Type B pancreatic cell (in vitro differentiated cells): ENCODE data around the gene ABCB8. TPM values are rescaled to one million over a fixed set of nuclear protein-coding genes. Genes with fewer than 3 reads are reported as not detected.

Experiments used
- DNase-seq: peaks from one replicate; pipeline ENCODE4 v3.0.0; 2021; ENCODE audit warnings: mixed read lengths; ENCODE audit not compliant: unreplicated experiment; ENCODE audit errors: extremely low spot score
- H3K27ac Mint-ChIP-seq: 2 replicates; pipeline ENCODE4 v1.8.0; 2021; ENCODE audit warnings: mild to moderate bottlenecking, mixed read lengths
- H3K27me3 Mint-ChIP-seq: 2 replicates; pipeline ENCODE4 v1.8.0; 2021; ENCODE audit warnings: mixed read lengths
- H3K36me3 Mint-ChIP-seq: 2 replicates; pipeline ENCODE4 v1.8.0; 2021; ENCODE audit warnings: mixed read lengths
- H3K4me1 Mint-ChIP-seq: one replicate; pipeline ENCODE4 v1.8.0; 2021; ENCODE audit warnings: mixed read lengths; ENCODE audit not compliant: unreplicated experiment
- H3K4me3 Mint-ChIP-seq: 2 replicates; pipeline ENCODE4 v1.8.0; 2021; ENCODE audit warnings: mild to moderate bottlenecking, mixed read lengths
- H3K9me3 Mint-ChIP-seq: 2 replicates; pipeline ENCODE4 v1.8.0; 2021; ENCODE audit warnings: mixed read lengths
- CTCF ChIP-seq: fragments of 200-600 bp; sonication (generic); conservative IDR thresholded peaks from 2 replicates; pipeline ENCODE4 v1.5.0; 2021; ENCODE audit warnings: antibody characterized with exemption, mild to moderate bottlenecking
- total RNA-seq: library from RNA; stranded (reverse); gene quantifications from 2 replicates; pipeline ENCODE4 v1.2.1, GENCODE V29; 2021; ENCODE audit warnings: low replicate concordance

Gene ABCB8
- total RNA-seq, 1 donor from 2014 or later: 45.5 TPM

DNA sequence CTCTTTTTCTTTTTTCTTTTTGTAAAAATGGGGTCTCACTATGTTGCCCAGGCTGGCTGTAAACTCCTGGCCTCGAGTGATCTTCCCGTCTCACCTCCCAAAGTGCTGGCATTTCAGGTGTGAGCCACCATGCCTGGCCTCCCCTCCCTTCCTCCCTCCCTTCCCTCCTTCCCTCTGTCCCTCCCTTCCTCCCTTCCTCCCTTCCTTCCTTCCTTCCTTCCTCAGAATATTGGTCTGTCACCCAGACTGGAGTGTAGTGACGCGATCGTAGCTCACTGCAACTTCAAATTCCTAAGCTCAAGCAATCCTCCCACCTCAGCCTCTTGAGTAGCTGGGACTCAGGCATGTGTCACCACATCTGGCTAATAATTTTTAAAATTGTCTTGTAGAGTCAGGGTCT, 66.4 kb downstream of the ABCB8 start:
- H3K4me1 Mint-ChIP-seq: peaks cover 11% of the 10 kb centered on the region
- no peaks in the 10 kb centered on the region for H3K36me3 Mint-ChIP-seq
- no peaks in the 10 kb centered on the region for H3K27me3 Mint-ChIP-seq
- no peak overlapping the region for H3K4me3 Mint-ChIP-seq
- H3K9me3 Mint-ChIP-seq: no peaks in the 10 kb centered on the region
- DNase-seq: no peak
- no peak overlapping the region for H3K27ac Mint-ChIP-seq
- TF ChIP-seq CTCF: no peak

DNA sequence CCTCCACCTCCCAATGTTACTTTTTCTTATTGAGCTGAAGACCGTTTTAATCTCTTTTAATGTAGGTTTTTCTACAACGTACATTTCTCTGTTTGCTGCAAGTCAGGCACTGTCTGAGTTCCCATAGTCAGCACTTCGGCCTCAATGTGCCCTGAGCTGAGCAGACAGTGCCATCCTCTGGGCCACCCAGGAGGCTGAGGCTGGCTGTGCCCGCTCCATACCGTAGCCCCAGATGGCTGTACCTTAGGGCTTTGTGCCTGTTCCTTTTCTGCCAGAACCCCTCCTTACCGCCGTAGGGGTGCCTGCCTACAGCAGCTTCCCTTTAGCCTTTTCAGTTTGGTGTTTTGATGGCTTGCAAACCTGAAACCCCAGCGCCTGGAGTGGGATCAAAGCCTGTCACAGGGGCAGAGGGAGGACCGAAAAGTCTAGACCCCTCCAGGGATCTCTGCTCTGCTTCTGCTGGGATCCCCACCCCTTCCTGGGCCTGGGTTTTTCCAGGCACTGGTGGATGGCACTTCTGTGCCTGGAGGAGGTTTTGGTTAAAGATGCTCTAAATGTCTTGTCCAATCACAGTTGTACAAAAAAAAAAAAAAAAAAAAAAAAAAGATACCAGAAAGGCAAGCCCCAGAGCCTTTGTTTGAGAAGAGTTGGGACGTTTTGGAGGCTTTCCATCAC, 67.0 kb downstream of the ABCB8 start:
- Mint-ChIP-seq H3K27me3 (no peaks in the 10 kb centered on the region), H3K27ac (no peak overlapping the region), H3K36me3 (no peaks in the 10 kb centered on the region), H3K4me3 (no peak overlapping the region), H3K4me1 (peaks cover 10% of the 10 kb centered on the region), H3K9me3 (no peaks in the 10 kb centered on the region)
- no peak for DNase-seq
- no peak for TF ChIP-seq CTCF

DNA sequence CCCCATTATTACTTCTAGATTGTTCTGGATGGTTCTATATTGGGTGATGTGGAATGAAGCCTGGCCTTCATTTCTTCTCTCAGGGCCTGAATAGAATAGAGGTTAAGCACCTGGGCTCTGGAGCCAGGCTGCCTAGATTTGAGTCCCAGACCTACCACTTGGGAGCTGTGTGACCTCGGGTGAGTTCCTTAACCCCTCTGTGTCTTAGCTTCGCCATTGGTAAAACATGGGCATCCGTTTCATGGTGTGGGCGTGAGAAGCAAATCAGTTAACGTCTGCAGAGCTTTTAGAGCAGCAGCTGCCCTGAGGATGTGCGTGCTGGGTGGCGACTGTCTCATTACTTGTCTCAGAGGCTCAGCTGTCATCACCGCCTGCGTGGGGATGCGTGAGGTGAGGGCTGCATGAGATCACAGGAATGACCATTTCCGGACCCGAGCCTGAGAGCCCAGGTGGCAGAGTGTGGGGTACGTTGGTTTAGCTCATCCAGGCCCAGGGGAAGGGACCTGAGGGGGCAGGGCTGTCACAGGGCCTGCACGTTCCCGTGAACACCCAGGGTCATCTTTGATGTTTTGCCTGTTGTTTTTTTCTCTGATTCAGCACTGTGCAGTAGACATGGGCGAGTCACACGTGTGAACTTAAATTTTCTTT, 67.7 kb downstream of the ABCB8 start:
- Mint-ChIP-seq H3K4me3 (no peak overlapping the region), H3K27me3 (no peaks in the 10 kb centered on the region), H3K4me1 (peaks cover 10% of the 10 kb centered on the region), H3K9me3 (no peaks in the 10 kb centered on the region), H3K36me3 (no peaks in the 10 kb centered on the region), H3K27ac (peak overlapping the region; percentile 51)
- TF ChIP-seq CTCF: no peak
- DNase-seq: no peak

Other genes starting within 250 kb of the ABCB8 start
- 72.9 and 98.5 TPM in 2 replicates for gene TMEM176B, start 228.1 kb upstream of the ABCB8 start, total RNA-seq
- gene TMEM176A, start 227.7 kb upstream of the ABCB8 start, total RNA-seq: 90.1 and 106 TPM in 2 replicates
- gene AOC1, start 175.9 kb upstream of the ABCB8 start, total RNA-seq: 21.4 and 26.2 TPM in 2 replicates
- 8.0 and 10.0 TPM in 2 replicates for gene KCNH2, start 50.1 kb upstream of the ABCB8 start, total RNA-seq
- gene NOS3, start 37.4 kb upstream of the ABCB8 start, total RNA-seq: 0.21 and 1.7 TPM in 2 replicates
- 33.8 and 53.2 TPM in 2 replicates for gene ATG9B, start 4.0 kb upstream of the ABCB8 start, total RNA-seq
- gene ASIC3, start 20.1 kb downstream of the ABCB8 start, total RNA-seq: 2.2 and 4.4 TPM in 2 replicates
- gene CDK5, start 29.4 kb downstream of the ABCB8 start, total RNA-seq: 20.4 and 20.5 TPM in 2 replicates
- 144 and 150 TPM in 2 replicates for gene SLC4A2, start 31.1 kb downstream of the ABCB8 start, total RNA-seq
- 100 and 118 TPM in 2 replicates for gene FASTK, start 52.4 kb downstream of the ABCB8 start, total RNA-seq
- gene TMUB1, start 55.0 kb downstream of the ABCB8 start, total RNA-seq: 37.9 and 41.7 TPM in 2 replicates
- 95.9 and 114 TPM in 2 replicates for gene AGAP3, start 58.0 kb downstream of the ABCB8 start, total RNA-seq
- gene GBX1, start 139.2 kb downstream of the ABCB8 start, total RNA-seq: 0.26 and 0.41 TPM in 2 replicates
- gene ASB10, start 158.8 kb downstream of the ABCB8 start, total RNA-seq: not detected in 2 replicates
- not detected in 2 replicates for gene H2BK1, start 182.0 kb downstream of the ABCB8 start, total RNA-seq
- gene ABCF2, start 198.8 kb downstream of the ABCB8 start, total RNA-seq: 35.9 and 46.5 TPM in 2 replicates
- gene CHPF2, start 204.0 kb downstream of the ABCB8 start, total RNA-seq: 44.4 and 54.7 TPM in 2 replicates
- gene SMARCD3, start 220.2 kb downstream of the ABCB8 start, total RNA-seq: 20.0 and 58.4 TPM in 2 replicates